HG03039 (cell line): ENCODE measurements around the gene SLBP.
"Not testable (repeated sequence)": the region's sequence is repeated elsewhere in the genome, so short reads cannot be mapped to it uniquely, and the experiment has no call there.

ENCODE experiments used
- ATAC-seq: cut with Tn5 transposase; IDR thresholded peaks from one replicate; pipeline ENCODE4 v1.9.1; 2021; ENCODE audit warnings: mild to moderate bottlenecking, moderate library complexity; ENCODE audit not compliant: unreplicated experiment

Gene SLBP

DNA sequence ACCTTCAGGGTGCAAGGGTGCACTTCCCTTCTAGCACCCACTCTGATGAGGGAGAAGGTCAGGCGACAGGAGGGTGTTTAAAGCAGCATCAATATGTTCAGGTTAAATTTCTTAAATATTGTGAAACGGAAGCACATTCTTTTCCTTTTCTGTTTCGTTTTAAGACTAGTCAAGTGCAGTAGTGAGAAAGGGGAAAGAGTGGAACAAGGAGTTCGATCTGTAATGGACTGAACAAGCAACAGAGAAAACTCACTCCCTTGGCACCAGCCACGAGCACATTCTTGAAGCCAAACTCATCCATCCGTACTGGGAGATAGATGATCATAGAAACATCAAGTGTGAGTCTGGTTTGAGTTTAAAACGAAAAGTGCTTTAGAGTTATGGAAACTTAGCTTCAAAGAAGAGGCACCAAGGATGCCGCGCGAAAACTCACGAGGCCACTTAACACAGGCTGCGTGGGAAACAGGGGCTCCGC, 28.8 kb downstream of the SLBP start:
- no peak for ATAC-seq

DNA sequence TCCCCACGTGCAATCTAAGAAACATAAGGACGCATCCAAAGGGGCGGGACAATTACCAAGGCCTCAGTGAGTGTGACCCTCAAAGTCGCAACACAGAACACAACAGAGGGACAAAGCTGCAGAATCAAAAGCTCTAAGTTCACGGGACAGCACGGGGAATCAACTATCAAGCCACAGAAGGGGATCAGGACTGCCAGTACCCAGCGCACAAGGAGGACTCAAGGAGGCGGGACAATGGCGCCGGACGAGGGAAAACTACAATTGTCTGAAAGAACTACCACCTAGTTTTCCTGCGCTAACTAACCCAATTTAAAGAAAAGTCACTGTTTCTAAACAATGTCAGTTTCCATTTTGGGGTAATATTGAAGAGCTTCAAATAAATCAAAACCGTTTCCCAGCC, 29.3 kb downstream of the SLBP start:
- no peak for ATAC-seq

DNA sequence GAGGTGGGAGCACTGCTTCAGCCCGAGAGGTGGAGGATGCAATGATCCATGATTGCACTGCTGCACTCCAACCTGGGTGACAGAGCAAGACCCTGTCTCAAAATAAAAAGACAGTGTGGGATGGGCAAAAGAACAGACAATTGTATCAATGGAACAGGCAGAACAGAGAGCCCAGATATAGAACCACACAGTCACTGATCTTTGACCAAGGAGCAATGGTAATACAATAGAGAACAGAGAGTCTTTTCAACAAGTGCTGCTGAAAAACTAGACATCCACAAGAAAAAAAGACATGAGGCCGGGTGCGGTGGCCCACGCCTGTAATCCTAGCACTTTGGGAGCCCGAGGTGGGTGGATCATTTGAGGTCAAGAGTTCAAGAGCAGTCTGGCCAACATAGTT, 33.9 kb downstream of the SLBP start:
- ATAC-seq: no peak

DNA sequence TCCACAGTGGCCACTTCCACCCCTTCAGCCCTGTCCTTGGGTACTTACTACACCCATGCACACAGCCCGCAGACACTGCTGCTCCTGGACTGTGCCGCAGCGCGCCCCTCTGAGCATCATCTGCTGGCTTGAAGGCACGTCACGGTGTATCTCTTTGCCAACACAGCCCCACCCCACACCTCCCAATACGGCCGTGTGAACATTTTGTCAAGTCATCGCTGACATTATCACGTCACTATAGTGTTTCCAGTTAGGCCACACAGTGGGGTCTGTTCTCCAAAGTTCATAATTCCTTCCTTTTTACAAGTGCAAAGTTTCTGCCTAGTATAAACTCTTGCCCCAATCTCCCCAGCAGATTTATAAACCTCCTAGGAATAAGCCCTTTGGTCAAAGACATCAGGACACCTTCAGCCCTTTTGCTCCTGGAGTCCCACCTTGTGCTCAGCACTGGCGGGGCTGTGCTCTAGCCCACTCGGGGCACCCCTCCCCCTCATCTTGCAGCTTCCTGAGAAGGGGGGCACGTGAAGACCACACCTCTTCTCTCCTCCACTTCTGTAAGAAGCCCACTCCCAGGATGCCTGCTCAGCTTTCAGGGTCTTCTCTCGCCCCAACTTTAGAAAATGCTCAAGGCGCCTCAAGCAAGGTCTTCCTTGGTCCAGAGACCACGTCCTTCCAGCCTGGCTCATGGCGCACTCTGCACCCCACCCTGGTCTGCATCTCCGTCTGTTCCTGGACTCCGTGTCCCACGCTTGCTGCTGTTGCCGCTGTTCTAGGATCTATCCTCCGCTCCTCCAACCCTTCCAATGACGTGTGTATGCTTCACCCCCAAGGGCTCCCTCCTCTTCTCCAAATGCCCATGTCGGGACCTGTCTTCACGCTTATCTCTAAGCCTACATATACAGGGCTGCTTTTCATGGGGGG, 35.3 kb downstream of the SLBP start:
- no peak for ATAC-seq

DNA sequence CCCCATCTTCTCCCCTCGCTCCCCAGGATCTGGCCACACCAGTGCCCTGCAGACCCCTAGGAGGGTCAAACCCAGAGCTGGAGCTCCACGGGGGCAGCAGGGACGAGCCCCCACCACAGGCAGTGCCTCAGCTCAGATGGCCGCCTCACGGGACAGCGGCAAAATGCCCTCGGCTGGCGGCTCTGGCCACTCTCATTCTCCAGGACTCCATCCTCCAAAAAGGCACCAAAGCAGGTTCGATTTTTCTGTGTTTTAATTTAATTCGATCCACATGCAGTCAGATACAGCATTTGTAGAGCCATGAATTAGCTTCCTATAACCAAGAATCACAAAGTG, 36.3 kb downstream of the SLBP start:
- ATAC-seq: no peak

DNA sequence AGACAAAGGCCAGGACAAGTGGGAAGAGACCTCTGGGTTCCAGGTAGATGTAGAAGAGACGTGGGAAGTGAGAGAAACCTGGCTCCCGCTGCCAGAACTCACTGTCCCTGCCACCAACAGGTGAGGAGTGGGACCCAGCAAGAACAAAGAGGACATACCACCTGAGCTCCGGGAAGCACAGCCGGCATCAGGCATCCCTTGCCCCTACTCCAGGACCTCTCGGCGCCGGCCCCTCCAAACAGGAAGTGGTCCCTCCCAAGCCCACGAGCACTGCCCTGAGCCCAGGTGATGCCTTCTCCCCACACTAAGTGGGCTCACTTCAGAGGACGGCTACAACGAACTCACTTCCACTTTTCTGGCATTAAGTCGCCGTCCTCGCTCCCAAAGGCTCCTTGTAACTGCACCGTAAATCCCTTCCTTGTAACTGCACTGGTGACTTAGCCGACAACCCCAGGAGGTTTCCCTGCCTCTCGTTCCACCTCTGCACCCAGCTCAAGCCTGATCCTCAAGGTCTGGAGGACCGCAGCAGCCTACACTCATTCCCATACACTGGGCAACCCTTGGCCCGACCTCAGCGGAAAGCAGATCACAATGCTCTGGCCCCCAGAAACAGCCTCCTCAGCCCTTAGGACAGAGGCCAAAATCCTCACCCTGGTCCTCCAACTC, 36.9 kb downstream of the SLBP start:
- no peak for ATAC-seq

DNA sequence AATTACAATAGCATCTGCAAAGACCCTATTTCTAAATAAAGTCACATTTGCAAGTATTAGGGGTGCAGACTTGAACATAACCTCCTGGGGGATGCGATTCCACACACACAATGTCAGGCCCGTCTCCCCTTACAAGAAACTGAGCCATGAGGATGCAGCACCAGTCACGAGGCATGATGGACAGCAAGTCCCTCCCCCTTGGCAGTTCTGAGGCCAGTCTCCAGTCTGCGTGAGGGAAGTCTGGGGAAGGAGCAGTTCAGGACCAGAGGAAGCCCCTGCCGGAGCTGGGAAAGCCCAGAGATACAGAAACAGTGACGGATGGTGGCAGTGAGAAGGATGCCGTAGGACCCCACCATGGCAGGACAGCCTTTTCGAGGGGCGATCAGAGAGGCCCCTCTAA, 37.4 kb downstream of the SLBP start:
- ATAC-seq: no peak

DNA sequence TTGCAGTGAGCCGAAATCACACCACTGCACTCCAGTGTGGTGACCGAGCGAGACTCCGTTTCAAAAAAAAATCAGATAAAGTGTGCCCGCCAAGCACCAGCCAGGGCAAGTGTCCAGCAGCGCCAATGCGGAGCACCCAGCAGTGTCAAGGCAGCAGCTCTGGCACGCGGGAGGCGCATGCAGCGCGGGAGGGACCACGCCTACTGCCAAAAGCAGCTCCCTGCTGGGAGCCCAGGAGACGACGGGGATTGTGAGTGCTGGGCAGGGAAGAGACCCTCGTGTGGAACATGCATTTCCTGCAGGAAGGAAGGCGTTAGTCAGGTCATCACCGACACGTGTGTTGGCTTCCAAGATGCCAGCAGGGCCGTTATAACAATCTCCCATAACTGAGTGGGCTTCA, 38.4 kb downstream of the SLBP start:
- ATAC-seq: no peak

DNA sequence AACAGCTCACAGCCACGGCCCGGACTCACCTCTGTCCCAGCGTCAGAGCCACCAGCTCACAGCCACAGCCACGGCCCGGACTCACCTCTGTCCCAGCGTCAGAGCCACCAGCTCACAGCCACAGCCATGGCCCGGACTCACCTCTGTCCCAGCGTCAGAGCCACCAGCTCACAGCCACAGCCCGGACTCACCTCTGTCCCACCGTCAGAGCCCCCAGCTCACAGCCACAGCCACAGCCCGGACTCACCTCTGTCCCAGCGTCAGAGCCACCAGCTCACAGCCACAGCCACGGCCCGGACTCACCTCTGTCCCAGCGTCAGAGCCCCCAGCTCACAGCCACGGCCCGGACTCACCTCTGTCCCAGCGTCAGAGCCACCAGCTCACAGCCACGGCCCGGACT, 41.1 kb downstream of the SLBP start:
- ATAC-seq: not testable (repeated sequence)

DNA sequence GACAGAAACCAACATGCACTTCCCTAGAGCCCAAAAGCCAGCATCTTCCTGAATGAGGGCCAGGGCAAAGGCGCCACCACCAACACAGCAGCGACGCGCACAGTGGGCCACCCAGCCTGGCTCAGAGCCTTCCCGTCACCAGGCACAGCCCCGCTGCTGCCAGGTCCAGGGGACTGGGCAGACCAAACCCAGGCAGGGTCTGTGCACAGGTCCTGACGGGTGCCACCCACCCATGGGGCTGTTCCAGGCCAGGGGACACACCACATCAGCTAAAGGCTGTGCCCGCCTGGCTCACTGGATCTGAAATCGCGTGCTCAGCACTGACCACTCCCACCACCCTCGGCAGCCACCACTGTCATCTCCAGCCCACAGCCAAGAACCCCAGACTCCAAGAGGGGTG, 41.8 kb downstream of the SLBP start:
- no peak for ATAC-seq

DNA sequence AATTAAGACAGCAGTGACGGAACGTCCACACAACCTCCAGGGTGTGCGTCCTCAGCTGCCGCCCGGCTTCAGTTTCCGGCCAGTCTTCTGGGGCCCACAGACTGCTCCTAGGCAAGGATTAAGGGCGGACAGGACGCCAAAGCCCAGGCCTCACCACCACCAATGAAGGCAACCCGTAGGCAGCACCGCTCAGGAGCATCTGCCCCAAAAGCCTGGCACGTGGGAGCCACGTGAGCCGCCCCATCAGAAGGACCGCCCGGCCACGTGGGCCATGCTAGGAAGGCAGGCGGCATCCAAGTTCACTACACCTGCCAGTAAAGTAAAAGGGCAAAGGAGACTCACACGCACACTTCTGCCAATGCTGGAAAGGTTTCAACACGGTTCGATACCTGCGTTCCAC, 42.3 kb downstream of the SLBP start:
- no peak for ATAC-seq

DNA sequence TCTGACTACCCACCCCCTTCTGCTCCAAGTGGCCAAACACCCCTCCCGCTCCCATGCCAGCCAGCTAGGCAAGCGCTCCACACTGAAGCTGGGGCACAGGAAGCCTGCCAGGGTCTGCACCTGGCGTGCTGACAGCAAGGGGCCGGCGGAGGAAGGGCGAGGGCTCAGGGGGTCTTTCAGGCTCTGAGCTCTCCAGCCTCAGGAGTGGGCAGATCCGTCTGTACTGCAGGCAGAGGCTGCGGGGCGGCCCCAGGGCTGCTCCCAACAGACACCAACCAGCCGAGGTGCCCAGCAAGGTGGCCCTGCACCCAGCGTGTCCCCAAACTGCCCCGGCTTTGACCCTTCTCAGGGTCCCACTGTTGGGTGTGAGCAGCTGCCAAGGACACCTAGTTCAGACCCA, 42.8 kb downstream of the SLBP start:
- no peak for ATAC-seq

DNA sequence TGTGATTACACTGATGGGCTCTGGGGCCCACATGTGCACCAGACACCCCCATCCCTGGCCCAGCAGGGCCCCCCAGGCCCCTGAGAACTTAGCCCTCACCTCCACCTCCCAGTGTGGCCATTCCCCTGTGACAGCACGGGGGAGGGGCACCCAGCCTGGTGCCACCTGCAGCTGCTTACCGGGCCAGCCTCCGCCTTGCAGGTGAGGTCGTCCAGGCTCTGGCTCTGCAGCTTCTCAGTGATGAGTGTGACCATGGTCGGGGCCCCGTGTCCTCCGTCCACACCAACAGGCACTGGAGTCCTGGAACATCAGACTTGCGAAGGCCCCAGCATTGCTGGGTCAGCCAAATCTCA, 43.7 kb downstream of the SLBP start:
- no peak for ATAC-seq

DNA sequence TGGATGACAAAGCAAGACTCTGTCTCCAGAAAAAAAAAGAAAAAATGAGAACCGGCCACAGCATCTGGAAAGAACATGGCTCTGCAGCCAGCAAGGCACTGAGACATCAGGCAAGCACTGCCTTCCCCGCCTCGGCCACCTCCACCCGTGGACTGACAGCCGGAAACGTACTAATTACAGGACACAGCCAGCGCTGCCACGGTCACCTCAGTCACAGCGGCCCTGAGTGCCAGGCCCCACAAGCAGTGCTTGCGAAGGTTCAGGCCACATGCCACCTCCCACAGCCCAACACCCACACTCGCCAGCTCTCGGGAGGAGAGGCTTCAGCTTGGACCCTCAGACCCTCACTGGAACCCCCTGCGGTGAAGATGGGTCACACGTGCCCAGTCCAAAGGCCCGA, 44.8 kb downstream of the SLBP start:
- no peak for ATAC-seq

DNA sequence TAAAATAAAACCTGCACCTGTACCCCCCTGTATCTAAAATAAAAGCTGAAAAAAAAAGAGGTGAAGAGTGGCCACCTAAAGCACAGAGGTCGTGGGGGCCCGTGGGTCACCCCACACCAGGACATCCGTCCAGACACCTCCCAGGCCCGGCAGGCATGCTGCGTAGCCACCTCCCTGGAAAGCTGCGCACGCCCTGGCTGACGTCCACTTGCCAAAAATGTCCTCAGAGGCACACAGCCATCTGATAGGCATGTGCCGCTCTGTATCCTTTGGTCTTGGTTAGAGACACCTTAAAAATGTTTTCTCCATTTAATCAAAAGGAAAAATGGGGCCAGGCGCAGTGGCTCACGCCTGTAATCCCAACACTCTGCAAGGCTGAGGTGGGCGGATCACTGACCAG, 45.7 kb downstream of the SLBP start:
- ATAC-seq: no peak

DNA sequence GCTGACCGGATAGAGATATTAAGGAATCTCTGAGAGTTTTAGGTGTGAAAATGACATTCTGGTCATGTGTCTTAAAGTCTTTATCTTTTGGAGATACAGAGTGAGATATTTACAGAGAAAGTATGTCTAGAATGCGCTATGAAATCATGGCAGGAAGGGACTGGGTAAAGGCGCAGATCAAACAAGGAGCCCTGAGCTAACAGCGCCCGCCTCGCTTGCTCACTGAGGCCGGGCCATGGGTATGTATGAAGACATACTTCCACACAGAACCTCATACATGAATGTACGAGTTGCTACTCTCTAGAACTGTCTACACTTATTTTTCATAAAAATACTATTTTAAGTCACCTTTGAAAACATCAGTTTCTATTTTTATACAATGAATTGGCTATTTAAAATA, 48.0 kb downstream of the SLBP start:
- ATAC-seq: no peak

DNA sequence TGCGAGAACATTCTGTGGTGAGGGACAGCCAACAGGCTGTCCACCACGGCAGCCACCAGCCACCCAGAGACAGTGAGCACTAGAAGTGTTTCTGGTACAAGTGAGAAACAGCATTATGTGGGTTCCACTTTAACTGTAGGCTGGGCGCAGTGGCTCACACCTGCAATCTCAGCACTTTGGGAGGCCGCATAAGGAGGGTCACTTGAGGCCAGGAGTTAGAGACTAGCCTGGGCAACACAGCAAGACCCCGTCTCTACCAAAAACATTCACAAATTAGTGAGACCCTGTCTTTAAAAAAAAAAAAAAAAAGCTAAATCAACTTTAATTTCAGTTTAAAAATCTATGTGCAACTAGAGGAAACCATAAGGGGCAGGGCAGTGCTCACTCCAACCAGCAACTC, 48.6 kb downstream of the SLBP start:
- ATAC-seq: no peak

DNA sequence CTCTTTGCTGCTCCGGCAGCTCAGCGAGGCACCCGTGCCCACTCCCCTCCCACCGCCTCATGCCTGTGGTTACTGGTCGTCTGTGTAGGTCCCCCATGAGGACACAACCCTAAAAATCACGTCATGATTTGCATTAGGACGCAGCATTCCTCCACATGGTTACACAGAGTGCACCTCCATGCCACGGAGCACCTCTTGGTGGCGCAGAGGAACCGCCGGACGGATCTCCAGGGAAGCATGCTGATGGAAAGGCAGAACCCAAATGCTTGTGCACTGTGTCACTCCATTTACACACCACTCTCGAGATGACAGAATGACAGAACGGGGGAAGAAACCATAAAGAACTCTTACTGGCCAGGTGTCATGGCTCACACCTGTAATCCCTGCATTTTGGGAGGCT, 50.4 kb downstream of the SLBP start:
- no peak for ATAC-seq

DNA sequence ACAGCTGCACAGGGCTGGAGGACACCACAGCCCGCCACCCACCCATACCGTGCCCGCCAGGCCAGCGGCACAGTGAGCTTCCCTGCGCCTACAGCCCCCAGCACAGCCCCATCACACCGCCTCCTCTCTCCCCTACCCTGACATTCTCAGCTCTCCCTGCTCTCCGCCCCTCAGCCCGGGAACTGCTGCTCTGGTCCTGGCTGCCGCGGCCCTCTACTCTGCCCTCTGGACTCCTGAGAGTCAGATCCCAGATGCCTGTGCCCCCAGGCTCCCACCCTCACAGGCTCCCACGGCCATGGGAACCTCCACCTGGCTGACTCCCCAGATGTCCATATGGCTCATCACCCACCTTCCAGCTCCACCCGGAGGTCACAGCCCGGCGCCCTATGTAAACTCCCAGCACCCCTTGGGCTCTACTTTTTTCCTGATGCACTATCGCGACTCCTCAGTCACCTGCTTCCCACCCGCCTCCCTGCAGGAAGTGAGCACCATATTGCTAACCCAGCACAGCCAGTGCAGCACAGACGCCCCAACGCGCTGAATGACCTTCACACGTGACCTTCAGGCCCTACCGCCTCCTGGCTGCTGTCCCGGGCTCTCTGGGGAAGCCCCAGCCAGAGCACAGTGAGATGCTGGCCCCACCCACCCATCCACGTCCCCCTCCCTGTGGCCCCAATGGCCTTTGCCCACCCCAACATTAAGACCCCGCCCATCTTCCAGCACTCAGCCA, 51.0 kb downstream of the SLBP start:
- ATAC-seq: no peak

DNA sequence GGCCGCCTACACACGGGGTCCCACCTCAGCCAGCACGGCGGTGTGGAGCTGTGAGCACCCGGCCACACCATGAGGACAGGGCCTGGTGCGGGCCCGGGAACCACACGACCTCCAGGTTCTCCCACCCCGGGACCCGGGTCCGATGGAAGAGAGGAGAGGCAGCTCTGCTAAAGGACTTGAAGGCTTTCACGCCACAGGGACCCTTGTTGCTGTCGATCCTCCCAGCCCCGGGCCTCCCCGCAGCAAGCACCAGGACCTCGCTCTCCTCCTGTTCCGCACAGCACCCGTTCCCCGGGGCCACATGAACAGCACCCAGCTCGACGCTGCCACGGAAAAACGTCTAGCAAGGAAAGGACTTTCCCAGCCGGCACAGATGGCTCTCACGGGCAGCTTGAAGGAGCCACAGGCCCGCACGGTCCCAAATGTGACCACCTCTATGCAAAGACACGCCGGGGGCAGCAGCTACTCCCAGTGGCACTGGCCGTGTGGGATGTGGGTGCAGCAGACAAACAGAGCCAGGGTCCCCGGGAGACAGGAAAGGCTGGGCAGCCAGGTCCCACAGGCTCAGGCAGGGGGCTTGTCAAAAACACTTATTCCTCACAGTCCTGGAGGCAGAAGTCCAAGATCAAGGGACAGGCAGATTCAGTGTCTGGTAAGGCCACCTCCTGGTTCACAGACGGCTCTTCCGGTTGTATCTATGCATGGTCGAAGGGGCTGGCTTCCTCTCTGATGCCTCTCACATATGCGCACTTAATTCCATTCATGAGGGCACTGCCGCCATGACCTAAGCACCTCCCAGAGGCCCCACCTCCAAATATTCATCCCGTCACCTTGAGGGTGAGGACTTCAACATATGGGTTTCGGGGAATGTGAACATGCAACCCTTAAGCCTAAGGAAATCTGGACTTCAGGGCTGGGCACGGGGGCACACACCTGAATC, 52.7 kb downstream of the SLBP start:
- ATAC-seq: no peak

DNA sequence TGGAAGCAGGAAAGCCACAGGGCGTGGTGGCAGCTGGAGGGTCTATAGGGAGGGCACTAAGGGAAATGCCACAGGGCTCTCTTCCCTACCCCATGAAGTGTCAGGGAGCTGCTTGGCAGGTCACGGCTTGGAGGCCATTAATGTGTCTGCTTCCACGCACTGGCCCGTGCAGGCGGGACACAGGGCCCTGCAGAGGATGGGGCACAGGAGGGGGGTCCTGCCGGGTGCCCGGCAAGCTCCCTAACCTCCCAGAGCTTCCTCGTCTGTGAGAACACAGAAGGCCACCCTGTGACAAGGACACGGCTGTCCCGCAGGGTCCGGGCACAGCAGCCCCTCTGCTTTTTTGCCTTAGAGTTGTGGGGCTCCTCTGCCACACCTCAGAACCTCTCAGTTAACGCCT, 53.5 kb downstream of the SLBP start:
- ATAC-seq: no peak
